Heart right ventricle (tissue), 16 donors: Measurements from ENCODE around the gene CD34. TPM values are rescaled to one million over a fixed set of nuclear protein-coding genes. Genes with fewer than 3 reads are reported as not detected.

Source experiments
- ATAC-seq, 8 donors: fragments of 200-7000 bp; cut with Tn5 transposase; one replicate each; pipeline ENCODE4 v1.9.1; 2020; ENCODE audit warnings: mild to moderate bottlenecking in 8 of 8, moderate library complexity in 8 of 8, moderate number of reproducible peaks in 1 of 8
- DNase-seq, 2 donors: peaks; one replicate each; pipeline ENCODE4 v3.0.0-alpha.2; 2020
- H3K27ac ChIP-seq, 10 donors: fragments of 200-600 bp; sonication (generic) in 2 of 10; one replicate each; pipeline versions ENCODE4 v1.5.0 to v1.8.0; 2020 to 2022; ENCODE audit warnings: mild to moderate bottlenecking in 3 of 10
- H3K27me3 ChIP-seq, 7 donors: fragments of 200-600 bp; one replicate each; pipeline ENCODE4 v1.8.0; 2021 to 2022; ENCODE audit warnings: mild to moderate bottlenecking in 2 of 7
- H3K36me3 ChIP-seq, 9 donors: fragments of 200-600 bp; sonication (generic) in 1 of 9; one replicate each; pipeline versions ENCODE4 v1.5.0 to v1.8.0; 2020 to 2022; ENCODE audit warnings: mild to moderate bottlenecking in 2 of 9
- H3K4me1 ChIP-seq, 9 donors: fragments of 200-600 bp; sonication (generic) in 1 of 9; one replicate each; pipeline versions ENCODE4 v1.5.0 to v1.8.0; 2020 to 2022; ENCODE audit warnings: mild to moderate bottlenecking in 4 of 9
- H3K4me3 ChIP-seq, 10 donors: fragments of 200-600 bp; sonication (generic) in 2 of 10; one replicate each; pipeline versions ENCODE4 v1.5.0 to v1.8.0; 2020 to 2022; ENCODE audit warnings: mild to moderate bottlenecking in 7 of 10, moderate library complexity in 2 of 10
- H3K9me3 ChIP-seq, 11 donors: fragments of 200-600 bp in 10 of 11; sonication (generic) in 2 of 11; one replicate each; pipeline versions ENCODE4 v1.5.0 to v1.8.0; 2013 to 2022; ENCODE audit warnings: mild to moderate bottlenecking in 2 of 11, control low read depth in 1 of 11, moderate library complexity in 1 of 11
- CTCF ChIP-seq, 9 donors: fragments of 200-600 bp; sonication (generic) in 2 of 9; IDR thresholded peaks; one replicate each; pipeline versions ENCODE4 v1.5.0 to v1.8.0; 2021 to 2022; ENCODE audit warnings: antibody characterized with exemption in 9 of 9, mild to moderate bottlenecking in 5 of 9, moderate library complexity in 1 of 9
- WGBS, 2 donors: extraction: QIAGEN DNeasy Blood & Tissue Kit; methylation state at CpG; one replicate each; pipeline ENCODE4 v1.1.7; 2013; ENCODE audit warnings: inconsistent platforms in 1 of 2; 5-methylcytosine and 5-hydroxymethylcytosine counted together
- intact Hi-C, 10 donors: fragments of 100-400 bp; cut with DNase I; formaldehyde crosslinking; loops; one replicate each; pipeline versions ENCODE4 v1.11.1 to v1.14.2; 2022
- polyA plus RNA-seq, 2 donors: library from polyadenylated mRNA; stranded (reverse); fragments of 200-250 nt; gene quantifications; one replicate each; pipeline ENCODE4 v1.2.3, GENCODE V29; 2013
- total RNA-seq, 10 donors: library from RNA; stranded (reverse); fragmentation: NEBNext Ultra II Directional in 3 of 10; extraction: Animal tissue kit (Norgen Biotek cat#: 25700) in 3 of 10; gene quantifications; one replicate each; pipeline versions ENCODE4 v1.2.1 to v1.2.4, GENCODE V29; 2021 to 2023
- donor health status: Arrhythmogenic right ventricular cardiomyopathy.
- donor health status: ischemic (EF 13 %, LVEDD 7.1; RV severe dilation, severe dysfunction).
- donor health status: healthy with polysubstance abuse.
- donor health status: DM: no; HTN: yes; CAD: no.
- donor health status: DM: no; HTN: no; CAD: no.
- donor health status: ischemic (EF 25% LVEDD 6.9; RV normal size, moderate dysfunction).
- donor health status: ischemic (EF 25% LVEDD 5.7; RV mildly dilated, moderate dysfunction).
- donor health status: healthy.
- donor health status: DM: yes; HTN: yes; CAD: no.
- donor health status: Ischemic cardiomyopathy.
- donor health status: ischemic (EF 35%, LVEDD 5.7; RV mildly dilated, moderate dysfunction).
- donor health status: nonischemic (EF 11% LVEDD 7.7; RV severe dilation, severe dysfunction).
- donor health status: DM: yes; HTN: yes; CAD: no.
- donor health status: PGD.
- donor health status: ischemic (EF 29% LVEDD 5.4; RV normal size, mild dysfunction).
- donor health status: nonischemic (EF 23%, LVEDD 6.1; RV moderate dilation, normal function).

The CD34 gene
- total and polyA plus RNA-seq, 12 donors: 38.8 to 97.0 (median 52.8) TPM

GRCh38 chr1:207867136-207868109, 43.5 kb downstream of the CD34 start:
- H3K27me3 ChIP-seq: no peaks in the 10 kb centered on the region
- peak; percentile 13 to 66 (median 54) for ATAC-seq
- peak overlapping the region; percentile 93 to 99 (median 96) for H3K27ac ChIP-seq
- WGBS, 2 donors: 36 to 53% methylated on average over 19 of the region's 19 CpGs
- H3K4me1 ChIP-seq: peaks cover 19 to 73% (median 61%) of the 10 kb centered on the region in 9 donors
- H3K36me3 ChIP-seq: peaks cover 0 to 28% (median 4%) of the 10 kb centered on the region in 9 donors
- no peaks in the 10 kb centered on the region for H3K9me3 ChIP-seq
- no peak for TF ChIP-seq CTCF (IDR thresholded peaks at IDR 0.05)
- peak; percentile 42 to 60 for DNase-seq
- peak overlapping the region in 9 of 10 donors; percentile 80 to 97 (median 85) for H3K4me3 ChIP-seq
- intact Hi-C loops: loop anchor here in 6 of 10 donors (1.0 to 5.0 kb wide), 5 partner anchors 35 to 41 kb away; no protein-coding TSS in a partner anchor

- peaks cover 0 to 34% (median 4%) of the 10 kb centered on the region in 9 donors for H3K36me3 ChIP-seq
- H3K4me1 ChIP-seq: peaks cover 19 to 77% (median 69%) of the 10 kb centered on the region in 9 donors
- H3K9me3 ChIP-seq: no peaks in the 10 kb centered on the region
- 47 to 54% methylated on average over 9 of the region's 9 CpGs for WGBS, 2 donors
- no peaks in the 10 kb centered on the region for H3K27me3 ChIP-seq
- intact Hi-C loops: loop anchor here in 2 of 10 donors (2.0 to 5.0 kb wide), 2 partner anchors 34 kb away; no protein-coding TSS in a partner anchor
- peak overlapping the region; percentile 93 to 99 (median 96) for H3K27ac ChIP-seq
- DNase-seq: peak in 1 of 2 donors; percentile 74
- peak; percentile 14 to 65 (median 44) for ATAC-seq
- no peak for TF ChIP-seq CTCF (IDR thresholded peaks at IDR 0.05)
- H3K4me3 ChIP-seq: peak overlapping the region in 8 of 10 donors; percentile 80 to 92 (median 84)
Observed at GRCh38 chr1:207866471-207867135, 44.3 kb downstream of the CD34 start.

- ATAC-seq: peak in 2 of 8 donors; percentile 11 to 46
- TF ChIP-seq CTCF (IDR thresholded peaks at IDR 0.05): peak in 2 of 9 donors; percentile 12 to 26
Observed at GRCh38 chr1:207863893-207864535, 46.9 kb downstream of the CD34 start.

More at GRCh38 chr1:207863893-207864535, 46.9 kb downstream of the CD34 start:
- H3K36me3 ChIP-seq: peaks cover 0 to 56% (median 4%) of the 10 kb centered on the region in 9 donors
- intact Hi-C loops: no loop called here
- WGBS, 2 donors: 42 to 49% methylated on average over 8 of the region's 8 CpGs
- no peaks in the 10 kb centered on the region for H3K9me3 ChIP-seq
- no peak for DNase-seq
- peak overlapping the region in 9 of 10 donors; percentile 30 to 84 (median 59) for H3K27ac ChIP-seq
- peaks cover 19 to 82% (median 71%) of the 10 kb centered on the region in 9 donors for H3K4me1 ChIP-seq
- H3K27me3 ChIP-seq: no peaks in the 10 kb centered on the region
- H3K4me3 ChIP-seq: peak overlapping the region in 1 of 10 donors; percentile 3
